Measurements from ENCODE around the gene S100A12.
"Not testable (repeated sequence)": the region's sequence is repeated elsewhere in the genome, so short reads cannot be mapped to it uniquely, and the experiment has no call there.

S100A12 gene

DNA sequence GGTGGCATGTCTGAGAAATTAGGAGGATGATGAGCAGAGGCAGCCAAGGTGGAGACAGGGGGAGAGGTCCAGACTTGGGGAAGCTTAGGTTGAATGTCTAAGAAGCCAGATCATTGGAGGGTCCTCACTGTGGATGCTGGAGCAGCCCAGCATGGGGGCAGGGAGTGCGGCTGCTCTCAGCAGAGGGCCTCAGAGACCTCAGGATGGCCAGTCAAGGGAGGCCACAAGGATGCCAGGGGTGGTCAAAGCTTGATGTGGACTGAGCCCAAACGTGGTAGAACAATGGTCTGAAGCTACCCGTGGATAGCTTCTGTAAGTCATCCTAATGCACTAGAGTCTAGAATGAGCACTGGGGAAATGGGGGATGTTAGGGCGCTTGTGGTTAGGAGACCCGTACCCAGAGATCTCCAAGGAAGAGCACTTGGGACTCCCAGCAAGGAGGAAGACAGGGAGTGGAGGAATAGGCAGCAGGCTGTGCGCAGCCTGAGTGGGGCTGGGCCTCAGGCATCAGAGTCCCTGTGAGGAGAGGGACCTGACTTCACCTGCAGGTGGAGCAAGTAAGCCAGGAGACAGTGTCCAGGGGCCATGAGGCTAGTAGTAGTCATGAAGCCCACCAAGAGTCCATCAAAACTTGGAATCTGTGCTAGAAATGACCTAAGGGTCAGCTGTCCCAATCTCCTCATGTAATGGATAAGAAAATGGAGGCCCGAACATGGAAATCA lies 22.0 kb downstream of the S100A12 start:
- no peak for DNase-seq (ENCODE audit: low read depth)

DNA sequence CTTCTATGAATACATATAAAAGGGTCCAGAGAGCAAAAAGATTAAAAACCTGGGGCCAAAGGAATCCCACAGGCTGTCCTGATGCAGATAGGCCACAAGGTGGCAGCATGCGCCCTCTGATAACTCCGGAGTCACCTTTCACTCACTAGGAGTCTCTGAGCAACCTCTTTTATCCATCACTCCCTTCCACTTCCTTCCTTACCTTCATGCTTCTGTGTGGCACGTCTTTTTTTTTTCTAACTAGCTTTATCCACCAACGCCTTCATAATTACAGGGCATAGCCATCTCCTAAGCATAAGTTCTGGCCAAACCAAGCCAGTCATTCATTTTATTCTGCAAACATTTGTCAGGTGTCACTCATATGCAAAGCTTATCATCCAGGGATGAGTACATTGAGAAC lies 22.9 kb downstream of the S100A12 start:
- peak; percentile 21 for DNase-seq (ENCODE audit: low read depth)

DNA sequence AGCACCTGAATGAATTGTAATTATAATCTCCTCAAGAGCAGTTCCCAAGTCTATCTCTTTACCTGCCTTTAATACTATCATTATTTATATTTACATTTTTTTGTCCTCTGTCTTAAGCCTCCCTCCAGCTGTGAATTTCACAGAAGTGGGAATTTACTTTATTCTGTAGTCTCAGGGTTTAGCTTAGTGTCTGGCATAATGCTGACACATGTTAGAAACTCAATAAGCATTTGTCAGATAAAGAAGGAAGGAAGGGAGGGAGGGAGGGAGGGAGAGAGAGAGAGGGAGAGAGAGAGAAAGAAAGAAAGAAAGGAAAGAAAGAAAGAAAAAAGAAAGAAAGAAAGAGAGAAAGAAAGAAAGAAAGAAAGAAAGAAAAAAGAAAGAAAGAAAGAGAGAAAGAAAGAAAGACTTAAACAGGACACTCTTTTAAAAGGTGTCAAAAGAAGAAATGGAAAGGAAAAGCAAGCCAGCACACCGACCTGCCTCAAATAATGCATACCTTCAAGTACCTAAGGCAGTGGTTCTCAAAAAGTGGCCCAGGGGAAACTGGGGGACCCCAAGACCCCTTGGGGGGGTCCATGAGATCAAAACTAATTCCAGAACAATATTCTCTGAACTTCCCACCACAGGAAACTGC lies 25.0 kb downstream of the S100A12 start:
- no peak for DNase-seq (ENCODE audit: low read depth)

DNA sequence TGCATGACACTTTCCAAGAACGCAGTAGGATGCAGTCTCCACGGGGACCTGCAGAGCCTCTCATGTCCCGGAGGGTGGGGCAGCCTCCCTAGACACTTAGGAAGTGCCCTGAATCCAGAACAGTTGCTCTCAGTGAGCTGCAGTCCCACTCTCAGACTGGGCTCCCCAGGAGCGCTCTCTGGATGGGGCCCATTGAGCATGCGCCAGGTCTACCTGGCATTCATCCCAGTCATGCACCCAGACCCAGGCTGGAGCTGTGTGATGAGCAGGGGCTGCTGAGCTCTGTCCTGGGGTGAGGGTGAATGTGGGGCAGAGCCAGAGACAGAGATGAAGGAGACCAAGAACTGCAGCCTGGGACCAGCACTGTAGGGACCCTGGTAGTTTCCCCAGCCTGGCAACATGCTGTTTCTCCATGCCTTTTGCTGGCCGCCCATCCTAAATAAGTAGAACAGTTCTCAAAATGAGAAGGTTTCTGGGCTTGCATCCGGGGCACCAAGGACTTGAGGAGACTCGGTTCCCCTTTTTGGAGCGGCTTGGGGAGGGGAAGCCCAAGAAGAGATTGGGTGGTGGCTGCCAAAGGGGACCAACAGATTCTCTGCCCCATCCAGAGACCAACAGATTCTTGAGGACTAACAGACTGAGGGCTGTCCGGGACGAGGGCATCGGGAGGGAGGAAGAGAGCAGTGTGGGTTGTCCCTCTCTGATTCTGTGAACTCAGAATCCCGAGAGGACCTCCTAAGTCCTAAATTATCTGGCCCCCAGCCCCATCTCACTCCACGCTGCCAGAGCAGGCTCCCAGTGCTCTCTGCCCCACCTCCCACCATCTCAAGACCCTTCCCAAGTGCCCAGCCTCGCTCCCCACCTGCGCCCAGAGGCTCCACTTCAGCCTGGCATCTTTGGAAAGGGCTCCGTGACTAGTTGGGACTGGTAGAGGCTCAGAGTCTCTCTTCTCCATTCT lies 25.8 kb downstream of the S100A12 start:
- no peak for DNase-seq (ENCODE audit: low read depth)

DNA sequence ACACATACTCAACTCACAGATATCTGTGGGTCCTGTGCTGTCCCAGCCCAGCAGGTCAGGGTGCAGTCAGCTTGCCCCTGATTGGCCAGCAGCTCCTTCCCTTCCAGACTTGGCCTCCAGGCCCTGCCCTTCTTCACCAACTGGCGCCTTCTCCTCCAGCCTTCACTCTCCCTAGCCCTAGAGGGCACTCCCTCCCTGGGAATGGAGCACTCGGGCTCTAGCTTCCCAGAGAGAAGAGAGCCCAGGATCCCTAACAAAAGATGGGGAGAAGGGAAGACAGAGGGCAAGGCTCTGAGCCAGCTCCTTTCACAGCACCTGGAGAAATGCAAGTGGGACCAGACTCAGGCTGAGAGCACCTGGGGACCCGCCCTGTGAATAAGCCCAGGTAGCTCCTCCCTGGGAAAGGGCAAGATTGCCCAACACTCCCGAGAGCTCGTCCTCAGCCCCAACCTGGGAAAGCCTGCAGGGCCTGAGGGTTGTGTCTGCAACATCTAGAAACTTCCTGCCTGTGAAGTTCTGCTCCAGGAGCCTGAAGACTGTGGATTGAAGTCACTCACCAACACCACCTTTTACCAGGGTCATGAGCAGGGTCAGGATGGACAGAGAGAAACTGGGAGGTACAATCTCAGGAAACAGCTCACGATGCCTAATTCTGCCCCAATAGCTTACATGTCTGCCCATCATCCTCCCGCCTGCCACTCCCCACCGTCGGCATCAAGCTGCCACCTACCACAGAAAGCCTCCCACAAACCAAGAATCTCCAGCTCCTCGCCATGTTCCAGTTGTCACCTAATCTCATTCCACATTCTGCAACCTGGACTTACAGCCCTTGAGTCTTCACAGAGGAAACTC lies 26.7 kb downstream of the S100A12 start, which contains the start of gene PGLYRP4:
Gene PGLYRP4 (minus strand): TSS at position 331 of the 852 bp plus-strand sequence. CDS start 909 bp downstream, outside the sequence.
- no peak for DNase-seq (ENCODE audit: low read depth)

DNA sequence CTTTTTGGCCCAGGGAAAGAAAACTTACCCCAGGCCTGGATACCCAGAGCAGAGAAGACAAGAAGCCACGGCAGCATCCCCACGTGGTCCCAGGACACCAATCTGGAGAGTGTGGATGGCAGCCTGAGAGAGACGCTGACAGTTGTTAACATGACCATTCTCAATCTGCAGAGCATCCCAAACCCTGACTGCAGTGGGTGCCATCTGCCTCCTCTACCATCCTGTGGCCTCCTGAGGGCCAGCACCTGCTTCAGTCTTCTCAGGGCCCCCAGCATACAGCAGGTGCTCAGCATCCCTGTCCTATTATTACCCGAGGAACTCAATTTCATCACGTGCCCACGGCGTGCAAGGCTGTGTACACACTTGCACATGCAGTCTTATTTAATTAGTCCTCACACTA lies 27.6 kb downstream of the S100A12 start:
- no peak for DNase-seq (ENCODE audit: low read depth)

DNA sequence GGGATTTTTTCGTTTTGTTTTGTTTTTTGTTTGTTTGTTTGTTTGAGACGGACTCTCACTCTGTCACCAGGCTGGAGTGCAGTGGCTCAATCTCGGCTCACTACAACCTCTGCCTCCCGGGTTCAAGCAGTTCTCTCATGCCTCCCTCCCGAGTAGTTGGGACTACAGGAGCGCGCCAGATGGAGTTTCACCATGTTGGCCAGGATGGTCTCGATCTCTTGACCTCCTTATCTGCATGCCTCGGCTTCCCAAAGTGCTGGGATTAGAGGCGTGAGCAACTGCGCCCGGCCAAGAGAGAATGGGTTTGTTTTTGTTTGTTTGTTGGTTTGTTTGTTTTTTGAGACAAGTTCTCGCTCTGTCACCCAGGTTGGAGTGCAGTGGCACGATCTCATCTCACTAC lies 28.4 kb downstream of the S100A12 start:
- DNase-seq (ENCODE audit: low read depth): not testable (repeated sequence)

DNA sequence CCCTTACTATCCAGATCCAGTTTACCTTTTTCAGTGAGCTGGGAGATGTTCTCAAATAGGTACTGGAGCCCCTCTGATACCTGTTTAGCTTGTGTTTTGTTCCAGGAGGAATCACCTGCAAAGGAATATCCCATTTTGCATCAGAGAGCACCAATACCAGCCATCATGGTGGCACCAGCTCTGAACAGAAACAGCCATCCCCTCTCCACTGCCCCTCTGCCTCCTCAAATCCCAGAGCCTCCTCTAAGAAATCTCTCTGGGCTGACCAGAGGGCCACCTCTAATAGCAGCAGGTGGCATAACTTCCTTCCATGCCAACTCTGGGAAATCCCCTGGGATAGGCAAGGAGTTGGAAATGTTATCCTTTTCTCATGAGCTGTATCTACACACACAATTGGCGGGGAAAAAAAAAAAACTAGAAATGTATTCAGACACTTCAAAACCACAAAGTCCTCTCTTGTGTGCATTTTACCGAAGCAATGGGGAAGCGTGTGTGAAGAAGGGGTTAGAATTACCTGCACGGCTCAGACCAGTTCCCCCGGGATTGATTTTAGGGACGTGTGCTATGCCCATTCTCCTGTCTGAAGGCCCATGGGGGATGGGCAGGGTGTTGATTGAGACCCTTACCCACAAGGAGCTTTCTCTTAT lies 29.2 kb downstream of the S100A12 start:
- DNase-seq (ENCODE audit: low read depth): no peak

DNA sequence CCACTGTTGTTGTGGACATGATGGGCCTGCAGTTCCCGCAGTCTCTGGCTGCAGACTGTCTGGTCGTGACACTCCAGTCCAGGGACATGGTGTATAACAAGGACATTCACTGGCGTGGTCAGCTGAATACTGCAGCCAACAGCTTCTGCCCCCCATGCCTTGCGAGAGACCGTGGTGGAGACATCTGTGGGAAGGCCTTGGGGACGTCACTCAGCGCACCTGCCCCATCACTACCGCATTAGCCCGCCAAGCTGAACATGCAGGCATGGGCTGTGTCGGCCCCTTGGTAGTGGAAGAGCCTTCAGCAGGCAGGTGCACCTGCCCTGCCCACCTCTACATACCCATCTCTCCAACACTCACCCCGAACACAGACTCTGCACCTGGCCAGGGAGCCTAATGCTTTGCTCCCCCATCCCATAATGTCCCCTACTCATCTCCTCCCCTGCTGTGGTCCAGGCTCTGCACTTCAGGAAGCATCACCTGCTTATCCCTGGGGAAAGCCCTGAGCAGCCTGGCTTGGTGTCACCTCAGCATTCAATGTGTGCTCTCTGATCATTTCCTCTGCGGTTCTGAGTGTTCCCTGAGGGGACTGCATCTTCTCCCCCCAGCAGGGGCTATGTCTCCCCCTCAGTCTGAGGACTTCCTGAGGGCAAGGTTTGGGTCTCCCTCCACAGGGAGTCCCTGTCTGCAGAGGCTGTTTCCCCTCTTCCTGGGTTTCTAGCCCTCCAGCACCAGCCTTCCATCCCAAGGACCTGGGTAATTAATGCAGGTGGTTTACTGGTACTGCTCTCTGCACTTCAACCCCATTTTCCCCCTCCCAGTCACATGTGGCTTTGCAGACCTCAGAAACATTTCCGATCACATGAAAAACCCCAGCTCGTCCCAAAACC lies 30.0 kb downstream of the S100A12 start:
- no peak for DNase-seq (ENCODE audit: low read depth)

DNA sequence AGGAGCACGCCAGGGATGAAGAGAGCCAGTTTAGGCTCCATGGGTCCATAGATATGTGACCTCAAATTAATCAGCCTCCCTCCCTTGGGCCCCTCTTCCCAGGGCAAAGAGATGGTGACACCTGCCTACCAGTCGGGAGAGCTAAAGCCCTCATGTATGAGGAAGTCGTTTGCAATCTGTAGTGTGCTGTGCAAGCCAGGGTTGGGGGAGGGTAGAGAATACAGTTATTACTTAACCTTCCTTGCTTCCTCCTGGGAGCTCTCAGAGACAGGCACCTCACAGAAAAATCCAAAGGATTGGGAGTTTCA lies 30.7 kb downstream of the S100A12 start:
- DNase-seq (ENCODE audit: low read depth): no peak

DNA sequence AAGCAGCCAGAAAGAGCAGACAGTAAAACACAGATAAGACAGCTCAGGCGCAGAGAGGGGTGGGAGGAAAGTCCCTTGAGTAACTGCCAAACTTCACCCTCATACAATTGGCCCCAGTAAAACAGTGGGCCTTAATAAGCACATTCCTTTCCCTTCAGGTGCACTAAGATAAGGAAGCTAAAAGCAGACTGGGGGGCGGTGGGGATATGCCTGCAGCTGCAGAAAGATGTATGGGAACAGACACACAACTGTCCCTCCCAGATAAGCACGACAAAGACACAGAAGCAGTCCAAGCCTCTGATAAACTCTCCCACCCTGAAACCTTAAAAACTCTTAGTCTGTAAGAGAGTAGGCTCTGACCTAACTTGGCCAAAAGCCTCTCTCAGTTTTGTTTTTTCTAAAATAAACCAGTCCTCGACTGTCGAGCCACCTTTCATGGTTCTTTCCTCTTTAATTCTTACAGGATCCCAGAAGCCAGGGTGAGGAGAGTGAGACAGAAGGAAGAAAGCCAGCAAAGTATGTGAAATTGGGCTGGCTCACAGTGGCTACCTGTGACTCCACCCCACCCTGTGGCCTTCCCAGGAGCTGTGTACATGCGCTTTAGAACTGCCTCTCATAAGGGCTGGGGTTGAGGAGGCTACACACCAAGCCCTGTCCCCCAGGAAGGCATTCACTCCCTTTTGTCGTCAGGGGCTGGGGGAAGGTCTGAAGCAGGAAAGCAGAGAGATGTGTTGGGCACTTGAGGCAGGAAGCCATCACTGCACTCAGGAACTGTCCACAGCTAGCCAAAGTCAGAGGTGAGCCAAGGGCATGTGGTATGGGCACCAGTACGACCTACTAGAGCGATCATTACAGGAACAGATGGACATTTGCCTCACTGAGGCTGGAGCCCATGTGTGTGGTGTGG lies 31.4 kb downstream of the S100A12 start:
- DNase-seq (ENCODE audit: low read depth): no peak

DNA sequence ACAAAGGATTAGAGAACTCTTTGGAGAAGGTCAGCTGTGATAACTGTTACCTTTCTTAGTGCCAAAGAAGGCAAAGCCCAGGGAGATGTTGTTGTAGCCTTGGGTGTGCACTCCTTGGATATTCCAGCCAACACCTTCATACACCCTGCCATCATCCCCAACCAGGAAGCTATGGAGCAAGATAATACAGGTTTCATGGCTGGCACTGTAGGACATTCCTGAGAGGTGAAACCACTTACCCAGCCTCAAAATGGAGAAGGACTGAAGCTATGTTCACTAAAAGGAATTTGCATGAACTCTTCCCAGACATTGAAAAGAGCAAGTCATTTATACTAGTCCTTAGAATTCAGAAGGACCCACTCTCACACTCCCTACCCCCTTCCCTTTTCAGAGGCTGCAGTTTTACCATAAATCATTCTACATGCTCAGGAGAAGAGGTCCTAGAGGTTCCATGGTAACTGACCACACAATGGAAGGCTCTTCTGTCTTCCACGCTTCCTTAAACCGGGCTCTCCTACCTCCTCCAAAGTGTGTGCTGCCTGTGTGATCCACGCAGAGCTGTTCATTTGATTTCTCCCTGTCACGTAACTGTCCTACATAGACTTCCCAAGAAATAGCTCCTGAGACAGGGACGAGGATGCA lies 32.3 kb downstream of the S100A12 start:
- no peak for DNase-seq (ENCODE audit: low read depth)

DNA sequence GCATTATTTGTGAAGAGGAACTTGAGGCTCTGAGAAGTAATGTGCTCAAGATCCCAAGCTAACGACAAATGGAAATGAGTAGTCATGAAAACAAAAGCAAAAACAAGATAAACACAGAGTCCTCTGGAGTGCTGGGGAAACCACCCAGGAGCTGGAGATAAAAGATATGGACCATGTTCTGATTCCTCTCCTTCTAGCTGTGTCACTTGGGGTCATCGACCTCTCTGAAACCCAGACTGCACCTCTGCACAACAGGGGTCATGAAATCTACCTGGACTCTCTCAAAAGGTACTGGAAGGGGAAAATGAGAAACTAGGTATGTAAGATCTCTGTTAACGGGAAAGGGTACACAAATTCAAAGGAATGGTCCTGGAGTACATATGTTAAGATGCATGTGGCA lies 33.2 kb downstream of the S100A12 start:
- DNase-seq (ENCODE audit: low read depth): no peak

DNA sequence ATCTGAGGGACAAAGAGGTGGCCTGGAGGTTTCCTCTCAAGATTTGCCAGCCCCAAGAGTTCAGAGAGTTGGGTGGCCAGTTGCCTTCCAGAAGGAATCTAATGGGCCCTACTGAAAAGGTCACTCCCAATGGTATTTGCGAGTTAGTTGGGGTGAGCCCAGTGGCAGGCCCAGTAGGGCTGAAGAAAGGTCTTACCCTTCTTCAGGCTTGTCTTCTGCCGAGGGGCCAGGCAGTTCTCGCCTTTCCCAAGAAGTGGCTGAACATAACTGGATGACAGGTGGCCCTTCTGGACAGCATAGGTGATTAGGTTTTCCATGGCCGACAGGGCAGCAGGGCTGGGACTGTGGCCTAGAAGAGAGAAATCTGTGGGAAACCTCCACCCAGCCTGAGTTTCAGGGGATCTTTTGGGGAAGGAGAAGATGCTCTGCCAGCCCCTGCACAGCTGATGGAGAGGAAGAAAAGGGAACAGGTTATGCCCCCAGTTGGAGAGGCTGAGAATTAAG lies 33.9 kb downstream of the S100A12 start:
- DNase-seq (ENCODE audit: low read depth): no peak

DNA sequence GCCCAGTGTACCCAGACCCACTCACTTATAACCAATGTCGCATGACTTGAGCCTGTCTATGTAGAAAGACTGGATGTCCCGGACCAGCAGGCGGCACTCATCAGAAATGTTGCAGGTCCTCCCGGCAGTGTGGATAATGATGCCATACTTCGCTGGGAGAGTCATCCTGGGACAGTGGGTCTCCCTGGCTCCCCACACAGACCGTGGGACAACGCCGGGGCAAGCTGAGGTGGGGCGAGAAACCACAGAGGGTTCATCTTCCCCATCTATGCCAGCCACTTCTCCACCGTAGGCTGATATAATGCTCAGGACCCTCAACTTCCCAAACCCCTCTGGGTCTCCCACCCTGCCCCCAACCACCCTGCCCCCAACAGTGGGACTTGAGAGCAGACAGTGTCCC lies 35.1 kb downstream of the S100A12 start:
- no peak for DNase-seq (ENCODE audit: low read depth)

DNA sequence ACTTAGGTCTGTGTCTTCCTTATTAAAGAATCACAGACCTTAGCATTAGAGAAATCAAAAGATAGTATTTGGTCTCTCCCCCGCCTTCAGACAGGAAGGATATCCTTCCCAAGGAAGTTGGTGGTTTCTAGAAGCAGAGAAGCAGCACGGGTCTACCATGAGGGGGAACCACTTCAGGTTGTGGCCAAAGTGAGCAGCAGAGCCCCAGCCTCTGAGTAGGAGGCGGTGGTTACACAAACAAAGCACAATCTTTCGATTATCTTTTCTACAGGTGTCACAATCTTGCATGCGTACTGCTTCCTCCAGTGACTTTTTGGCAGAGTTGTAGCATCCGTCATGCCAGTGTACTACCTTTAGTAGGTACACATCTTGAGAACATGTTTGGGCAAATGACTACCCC lies 35.6 kb downstream of the S100A12 start:
- DNase-seq (ENCODE audit: low read depth): no peak

DNA sequence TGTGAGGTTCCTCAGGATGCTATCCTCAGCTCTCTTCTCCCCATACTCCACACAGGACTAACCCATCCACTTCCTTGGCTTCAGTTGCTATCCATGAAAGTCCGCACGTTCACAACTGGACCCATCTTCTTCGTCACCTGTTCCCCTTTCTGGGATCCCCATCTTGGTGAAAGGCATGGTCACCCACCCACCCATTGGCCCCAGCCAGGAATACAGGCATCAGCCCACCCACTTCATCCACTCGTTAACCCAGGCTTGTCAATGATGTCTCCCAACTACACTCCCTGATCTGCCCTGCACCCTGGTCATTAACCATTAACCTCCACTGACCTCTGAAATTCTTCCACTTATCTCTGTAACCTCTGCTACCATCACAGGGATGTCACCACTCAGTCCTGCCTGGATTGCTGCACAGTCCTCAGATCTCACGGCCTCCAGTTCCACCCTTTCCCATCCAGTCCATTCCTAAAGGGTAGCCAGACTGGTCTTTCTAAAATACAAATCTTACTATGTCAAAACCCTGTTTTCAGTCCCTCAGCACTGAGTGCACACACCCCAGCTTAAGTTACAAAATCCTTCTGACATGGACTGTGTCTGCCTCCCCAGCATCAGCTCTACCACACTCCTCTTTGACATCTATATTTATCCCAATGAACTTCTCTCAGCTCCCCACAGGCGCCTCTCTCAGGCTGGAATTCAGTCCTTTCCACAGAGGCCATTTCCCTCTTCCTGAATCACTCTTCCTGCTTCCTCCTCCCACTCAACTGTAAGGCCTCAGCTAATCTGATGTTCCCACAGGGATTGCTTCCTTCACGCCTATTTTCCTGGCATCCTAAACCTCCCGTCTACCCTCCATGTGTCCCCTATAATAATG lies 37.2 kb downstream of the S100A12 start:
- DNase-seq (ENCODE audit: low read depth): no peak

DNA sequence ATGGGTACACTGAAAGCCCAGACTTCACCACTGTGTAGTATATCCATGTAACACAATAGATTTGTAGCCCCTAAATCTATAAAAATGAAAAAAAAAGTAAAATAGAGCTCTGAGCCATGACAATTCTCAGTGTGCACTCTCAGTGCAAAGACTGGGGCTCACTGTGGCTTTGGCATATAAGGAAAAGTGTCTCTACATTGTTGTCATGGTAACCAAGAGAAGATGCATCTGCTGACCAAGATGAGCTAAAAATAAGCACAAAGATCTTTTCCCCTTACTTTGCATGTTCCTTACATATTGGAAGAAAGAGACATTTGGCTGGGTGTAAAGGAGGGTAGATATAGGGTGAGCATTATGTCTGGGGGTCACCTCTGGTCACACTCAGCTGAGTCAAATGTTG lies 38.8 kb downstream of the S100A12 start:
- DNase-seq (ENCODE audit: low read depth): no peak
